Left ventricle myocardium inferior (tissue), 1 donor: ENCODE results near the gene NCKAP5. TPM values are rescaled to one million over a fixed set of nuclear protein-coding genes. Genes with fewer than 3 reads are reported as not detected.

Experiments used
- DNase-seq: peaks from one replicate; pipeline ENCODE4 v3.0.0-alpha.2; 2020
- H3K27ac ChIP-seq: fragments of 200-600 bp; replicated peaks from 2 replicates; pipeline ENCODE4 v1.8.0; 2021
- H3K27me3 ChIP-seq: fragments of 200-600 bp; 2 replicates; pipeline ENCODE4 v1.8.0; 2021; ENCODE audit warnings: low read depth
- H3K36me3 ChIP-seq: fragments of 200-600 bp; 2 replicates; pipeline ENCODE4 v1.8.0; 2021
- H3K4me1 ChIP-seq: fragments of 200-600 bp; 2 replicates; pipeline ENCODE4 v1.8.0; 2021
- H3K4me3 ChIP-seq: fragments of 200-600 bp; 2 replicates; pipeline ENCODE4 v1.8.0; 2021; ENCODE audit warnings: mild to moderate bottlenecking, moderate library complexity
- H3K9me3 ChIP-seq: fragments of 200-600 bp; replicated peaks from 2 replicates; pipeline ENCODE4 v1.8.0; 2021
- intact Hi-C: fragments of 100-400 bp; cut with micrococcal nuclease; formaldehyde crosslinking; loops from one replicate; pipeline ENCODE4 v1.11.0; 2022
- total RNA-seq: library from RNA; stranded (reverse); fragmentation: NEBNext Ultra II Directional; extraction: Animal tissue kit (Norgen Biotek cat#: 25700); gene quantifications from one replicate; pipeline ENCODE4 v1.2.1, GENCODE V29; 2021
- TF ChIP-seq, protein P1 (sequence below): fragments of 200-600 bp; IDR thresholded peaks from 2 replicates; pipeline ENCODE4 v1.8.0; 2021; ENCODE audit warnings: antibody characterized with exemption, mild to moderate bottlenecking, borderline replicate concordance
- donor health status: DM: no; HTN: yes; CAD: no; lungs with severe emphysema.

NCKAP5 gene
- total RNA-seq, 1 donor from 2014 or later = 6.0 TPM

DNA sequence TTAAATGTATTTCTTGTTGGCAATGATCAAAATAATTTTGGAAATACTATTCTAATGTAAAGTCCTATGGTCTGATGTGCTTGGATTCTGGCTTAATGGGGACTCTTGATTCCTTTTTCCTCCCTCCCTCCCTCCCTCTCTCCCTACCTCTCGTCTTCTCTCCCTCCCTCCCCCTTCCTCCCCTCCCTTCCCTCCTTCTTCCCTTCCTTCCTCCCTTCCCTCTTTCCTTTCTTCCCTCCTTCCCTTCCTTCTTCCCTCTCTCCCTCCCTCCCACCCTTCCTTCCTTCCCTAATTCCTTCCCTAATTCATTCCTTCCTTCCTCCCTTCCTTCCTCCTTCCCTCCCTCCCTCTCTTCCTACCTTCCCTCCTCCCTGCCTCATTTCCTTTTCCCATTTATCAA, 19.9 kb upstream of the NCKAP5 start:
- Histone ChIP-seq H3K36me3 (no peaks in the 10 kb centered on the region), H3K27me3 (no peaks in the 10 kb centered on the region), H3K9me3 (no peaks in the 10 kb centered on the region), H3K27ac (no peak overlapping the region), H3K4me3 (no peak overlapping the region), H3K4me1 (peaks cover 38% of the 10 kb centered on the region)
- intact Hi-C loops = loop anchor here (10.0 kb wide), 1 partner anchor 187 kb away; no protein-coding TSS in a partner anchor
- no peak for DNase-seq
- TF ChIP-seq, protein P1, sequence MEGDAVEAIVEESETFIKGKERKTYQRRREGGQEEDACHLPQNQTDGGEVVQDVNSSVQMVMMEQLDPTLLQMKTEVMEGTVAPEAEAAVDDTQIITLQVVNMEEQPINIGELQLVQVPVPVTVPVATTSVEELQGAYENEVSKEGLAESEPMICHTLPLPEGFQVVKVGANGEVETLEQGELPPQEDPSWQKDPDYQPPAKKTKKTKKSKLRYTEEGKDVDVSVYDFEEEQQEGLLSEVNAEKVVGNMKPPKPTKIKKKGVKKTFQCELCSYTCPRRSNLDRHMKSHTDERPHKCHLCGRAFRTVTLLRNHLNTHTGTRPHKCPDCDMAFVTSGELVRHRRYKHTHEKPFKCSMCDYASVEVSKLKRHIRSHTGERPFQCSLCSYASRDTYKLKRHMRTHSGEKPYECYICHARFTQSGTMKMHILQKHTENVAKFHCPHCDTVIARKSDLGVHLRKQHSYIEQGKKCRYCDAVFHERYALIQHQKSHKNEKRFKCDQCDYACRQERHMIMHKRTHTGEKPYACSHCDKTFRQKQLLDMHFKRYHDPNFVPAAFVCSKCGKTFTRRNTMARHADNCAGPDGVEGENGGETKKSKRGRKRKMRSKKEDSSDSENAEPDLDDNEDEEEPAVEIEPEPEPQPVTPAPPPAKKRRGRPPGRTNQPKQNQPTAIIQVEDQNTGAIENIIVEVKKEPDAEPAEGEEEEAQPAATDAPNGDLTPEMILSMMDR = no peak

DNA sequence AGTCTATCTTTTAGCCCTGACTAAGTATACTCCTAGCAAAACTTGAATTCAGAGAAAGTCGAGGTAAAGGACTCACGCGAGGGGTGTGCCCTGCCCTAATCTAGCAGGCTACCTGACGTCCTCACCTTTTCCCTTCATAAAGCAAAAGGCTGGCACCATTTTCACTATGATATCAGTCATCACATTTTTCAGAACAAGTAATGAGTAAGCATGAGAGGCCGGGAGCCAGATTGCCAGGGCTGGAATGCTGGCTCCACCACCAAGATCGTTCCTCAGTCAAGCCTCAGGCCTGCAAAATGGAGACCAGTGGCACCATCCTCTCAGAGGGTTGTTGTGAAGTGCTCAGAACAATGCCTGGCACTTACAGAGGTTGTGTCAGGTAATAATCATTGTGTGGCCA, 18.7 kb upstream of the NCKAP5 start:
- DNase-seq = no peak
- TF ChIP-seq, protein P1 = no peak
- Histone ChIP-seq H3K4me3 (no peak overlapping the region), H3K9me3 (no peaks in the 10 kb centered on the region), H3K27me3 (no peaks in the 10 kb centered on the region), H3K36me3 (no peaks in the 10 kb centered on the region), H3K4me1 (peaks cover 35% of the 10 kb centered on the region), H3K27ac (peak overlapping the region; percentile 44)
- intact Hi-C loops = loop anchor here (10.0 kb wide), 1 partner anchor 188 kb away; no protein-coding TSS in a partner anchor

DNA sequence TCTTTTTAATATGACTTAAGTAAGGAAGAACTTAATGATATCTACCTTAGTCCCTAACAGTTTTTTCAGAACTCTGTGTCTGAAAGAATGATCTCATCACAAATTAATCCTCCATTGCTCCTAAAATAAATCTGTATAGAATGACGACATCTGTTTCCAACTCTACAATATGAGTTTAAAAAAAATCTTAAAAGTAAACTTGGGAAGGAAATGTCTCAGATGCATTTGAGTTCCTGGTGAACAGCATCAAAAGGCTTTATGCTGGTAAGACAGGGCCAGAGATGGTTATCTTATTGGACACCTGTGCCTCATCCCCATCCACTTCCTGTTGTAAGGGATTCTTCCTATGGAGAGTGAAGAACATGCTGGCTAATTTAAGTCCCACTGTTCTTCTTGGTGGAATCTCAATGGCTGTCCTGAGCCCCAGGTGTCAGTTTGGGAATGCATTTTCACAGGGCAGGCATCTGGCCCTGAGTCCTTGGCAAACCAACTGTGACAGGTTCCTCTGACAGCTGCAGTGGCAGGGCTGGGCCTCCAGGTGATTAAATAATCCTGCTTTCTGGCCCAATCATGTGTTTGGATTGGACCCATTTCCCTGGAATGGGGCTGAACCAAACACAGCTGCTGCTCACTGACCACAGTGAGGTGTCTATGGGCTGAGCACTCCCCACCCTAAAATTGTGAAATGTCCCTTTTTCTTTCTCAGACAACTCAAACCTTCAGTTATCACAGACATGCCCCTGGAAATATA, 12.9 kb upstream of the NCKAP5 start:
- Histone ChIP-seq H3K27me3 (no peaks in the 10 kb centered on the region), H3K4me1 (peaks cover 44% of the 10 kb centered on the region), H3K4me3 (no peak overlapping the region), H3K27ac (no peak overlapping the region), H3K9me3 (no peaks in the 10 kb centered on the region), H3K36me3 (no peaks in the 10 kb centered on the region)
- intact Hi-C loops = loop anchor here (10.0 kb wide), 1 partner anchor 194 kb away; no protein-coding TSS in a partner anchor
- no peak for DNase-seq
- TF ChIP-seq, protein P1 = peak; percentile 10

DNA sequence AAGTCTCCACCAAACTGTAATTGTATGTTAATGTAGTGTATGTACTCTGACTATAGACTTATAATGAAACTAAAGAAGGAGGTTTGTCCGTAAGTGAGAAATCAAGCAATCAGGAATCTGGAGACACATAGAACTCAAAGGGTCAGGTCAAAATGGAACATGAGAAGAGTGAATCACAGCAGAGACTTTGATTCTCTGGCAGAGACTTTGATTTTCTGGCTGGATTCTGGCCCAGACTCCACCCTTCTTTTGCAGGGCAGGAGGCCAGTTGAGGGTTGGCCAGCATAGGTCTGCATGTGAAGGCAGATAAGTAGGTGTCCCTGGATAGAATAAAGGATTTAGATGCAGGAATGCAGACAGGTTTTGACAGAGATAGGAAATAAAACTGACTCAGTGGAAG, 11.0 kb upstream of the NCKAP5 start:
- H3K4me1 ChIP-seq = peaks cover 33% of the 10 kb centered on the region
- H3K27ac ChIP-seq = peak overlapping the region; percentile 77
- peak; percentile 58 for DNase-seq
- H3K9me3 ChIP-seq = no peaks in the 10 kb centered on the region
- H3K36me3 ChIP-seq = no peaks in the 10 kb centered on the region
- intact Hi-C loops = no loop called here
- no peaks in the 10 kb centered on the region for H3K27me3 ChIP-seq
- TF ChIP-seq, protein P1 = no peak
- H3K4me3 ChIP-seq = no peak overlapping the region

DNA sequence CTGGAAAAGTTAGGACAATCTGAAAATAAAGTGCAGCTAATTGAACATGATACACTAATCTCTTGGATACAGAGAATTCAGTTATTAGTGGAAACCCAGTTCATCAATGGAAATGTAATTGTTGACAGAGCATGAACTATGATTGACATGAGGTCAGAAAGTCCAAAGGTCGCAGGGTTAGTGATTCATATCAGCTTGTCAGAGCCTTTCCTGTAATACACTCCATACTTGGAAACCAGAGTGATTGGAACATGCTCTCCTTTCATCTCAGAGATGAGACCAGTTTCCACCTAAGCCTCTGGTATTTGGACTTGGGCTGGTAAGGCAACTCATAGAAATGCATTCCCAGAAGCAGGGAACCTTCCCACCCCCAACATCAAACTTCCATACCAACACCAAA, 8.5 kb upstream of the NCKAP5 start:
- Histone ChIP-seq H3K36me3 (no peaks in the 10 kb centered on the region), H3K27ac (no peak overlapping the region), H3K4me1 (peaks cover 32% of the 10 kb centered on the region), H3K27me3 (no peaks in the 10 kb centered on the region), H3K4me3 (no peak overlapping the region), H3K9me3 (no peaks in the 10 kb centered on the region)
- TF ChIP-seq, protein P1 = no peak
- intact Hi-C loops = no loop called here
- DNase-seq = no peak
